ENCODE data around the gene TP53TG3B.
"Not testable (repeated sequence)": the region's sequence is repeated elsewhere in the genome, so short reads cannot be mapped to it uniquely, and the experiment has no call there.

Gene TP53TG3B

GRCh38 chr16:33360541-33360940 lies at the start of gene TP53TG3B:
TP53TG3B (plus strand) TSS chr16:33360841; CDS start chr16:33360909, 68 bp downstream.
- not testable (repeated sequence) for H3K27me3 Mint-ChIP-seq; H3K4me3 Mint-ChIP-seq; H3K36me3 Mint-ChIP-seq (ENCODE audit: low read depth); H3K27ac Mint-ChIP-seq; H3K4me1 Mint-ChIP-seq (ENCODE audit: low read depth); H3K9me3 Mint-ChIP-seq

GRCh38 chr16:33336226-33337012 lies 24.2 kb upstream of the TP53TG3B start:
- H3K27ac Mint-ChIP-seq; H3K4me1 Mint-ChIP-seq (ENCODE audit: low read depth): not testable (repeated sequence)

GRCh38 chr16:33337627-33338542 lies 22.8 kb upstream of the TP53TG3B start:
- not testable (repeated sequence) for H3K27ac Mint-ChIP-seq; H3K4me3 Mint-ChIP-seq; H3K9me3 Mint-ChIP-seq; H3K36me3 Mint-ChIP-seq (ENCODE audit: low read depth); H3K4me1 Mint-ChIP-seq (ENCODE audit: low read depth); H3K27me3 Mint-ChIP-seq

More at GRCh38 chr16:33336226-33337012, 24.2 kb upstream of the TP53TG3B start:
- not testable (repeated sequence) for H3K27me3 Mint-ChIP-seq; H3K4me3 Mint-ChIP-seq; H3K9me3 Mint-ChIP-seq; H3K36me3 Mint-ChIP-seq (ENCODE audit: low read depth)

DNA sequence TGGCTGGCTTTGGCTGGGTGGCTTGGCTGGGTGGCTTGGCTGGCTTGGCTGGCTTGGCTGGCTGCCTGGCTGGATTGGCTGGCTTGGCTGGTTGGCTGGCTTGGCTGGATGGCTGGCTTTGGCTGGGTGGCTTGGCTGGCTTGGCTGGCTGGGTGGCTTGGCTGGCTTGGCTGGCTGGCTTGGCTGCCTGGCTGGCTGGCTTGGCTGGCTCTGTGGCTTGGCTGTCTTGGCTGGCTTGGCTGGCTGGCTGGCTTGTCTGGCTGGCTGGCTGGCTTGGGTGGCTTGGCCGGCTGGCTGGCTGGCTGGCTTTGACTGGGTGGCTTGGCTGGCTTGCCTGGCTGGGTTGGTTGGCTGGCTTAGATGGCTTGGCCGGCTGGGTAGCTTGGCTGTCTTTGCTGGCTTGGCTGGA lies 22.1 kb upstream of the TP53TG3B start:
- H3K4me3 Mint-ChIP-seq; H3K36me3 Mint-ChIP-seq (ENCODE audit: low read depth); H3K27ac Mint-ChIP-seq; H3K4me1 Mint-ChIP-seq (ENCODE audit: low read depth); H3K9me3 Mint-ChIP-seq; H3K27me3 Mint-ChIP-seq: not testable (repeated sequence)

DNA sequence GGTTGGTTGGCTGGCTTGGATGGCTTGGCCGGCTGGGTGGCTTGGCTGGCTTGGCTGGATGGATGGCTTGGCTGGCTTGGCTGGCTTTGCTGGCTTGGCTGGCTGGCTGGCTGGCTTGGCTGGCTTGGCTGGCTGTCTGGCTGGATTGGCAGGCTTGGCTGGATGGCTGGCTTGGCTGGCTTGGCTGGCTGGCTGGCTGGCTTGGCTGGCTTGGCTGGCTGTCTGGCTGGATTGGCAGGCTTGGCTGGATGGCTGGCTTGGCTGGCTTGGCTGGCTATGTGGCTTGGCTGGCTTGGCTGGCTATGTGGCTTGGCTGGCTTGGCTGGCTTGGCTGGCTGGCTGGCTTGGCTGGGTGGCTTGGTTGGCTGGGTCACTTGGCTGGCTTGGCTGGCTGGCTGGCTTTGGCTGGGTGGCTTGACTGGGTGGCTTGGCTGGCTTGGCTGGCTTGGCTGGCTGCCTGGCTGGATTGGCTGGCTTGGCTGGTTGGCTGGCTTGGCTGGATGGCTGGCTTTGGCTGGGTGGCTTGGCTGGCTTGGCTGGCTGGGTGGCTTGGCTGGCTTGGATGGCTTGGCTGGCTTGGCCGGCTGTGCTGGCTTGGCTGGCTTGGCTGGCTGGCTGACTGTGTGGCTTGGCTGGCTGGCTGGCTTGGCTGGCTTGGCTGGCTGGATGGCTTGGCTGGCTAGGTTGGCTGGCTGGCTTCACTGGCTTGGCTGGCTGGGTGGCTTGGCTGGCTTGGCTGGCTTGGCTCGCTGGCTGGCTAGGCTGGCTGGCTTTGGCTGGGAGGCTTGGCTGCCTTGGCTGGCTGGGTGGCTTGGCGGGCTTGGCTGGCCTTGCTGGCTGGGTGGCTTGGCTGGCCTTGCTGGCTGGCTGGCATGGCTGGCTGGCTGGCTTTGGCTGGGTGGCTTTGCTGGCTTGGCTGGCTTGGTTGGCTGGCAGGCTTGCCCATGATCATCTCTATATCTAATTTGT lies 21.3 kb upstream of the TP53TG3B start:
- not testable (repeated sequence) for H3K27ac Mint-ChIP-seq; H3K4me3 Mint-ChIP-seq; H3K27me3 Mint-ChIP-seq; H3K4me1 Mint-ChIP-seq (ENCODE audit: low read depth); H3K9me3 Mint-ChIP-seq; H3K36me3 Mint-ChIP-seq (ENCODE audit: low read depth)

Measured in stimulated activated naive CD8-positive, alpha-beta T cell treated with anti-CD3 and anti-CD28 coated beads, Interleukin-15, Interleukin-2, amounts not matched to agents 100 ng/mL and 50 ng/mL, for 24 hours (primary cell).